Measurements from ENCODE around the gene NXPH4.

NXPH4 gene

DNA sequence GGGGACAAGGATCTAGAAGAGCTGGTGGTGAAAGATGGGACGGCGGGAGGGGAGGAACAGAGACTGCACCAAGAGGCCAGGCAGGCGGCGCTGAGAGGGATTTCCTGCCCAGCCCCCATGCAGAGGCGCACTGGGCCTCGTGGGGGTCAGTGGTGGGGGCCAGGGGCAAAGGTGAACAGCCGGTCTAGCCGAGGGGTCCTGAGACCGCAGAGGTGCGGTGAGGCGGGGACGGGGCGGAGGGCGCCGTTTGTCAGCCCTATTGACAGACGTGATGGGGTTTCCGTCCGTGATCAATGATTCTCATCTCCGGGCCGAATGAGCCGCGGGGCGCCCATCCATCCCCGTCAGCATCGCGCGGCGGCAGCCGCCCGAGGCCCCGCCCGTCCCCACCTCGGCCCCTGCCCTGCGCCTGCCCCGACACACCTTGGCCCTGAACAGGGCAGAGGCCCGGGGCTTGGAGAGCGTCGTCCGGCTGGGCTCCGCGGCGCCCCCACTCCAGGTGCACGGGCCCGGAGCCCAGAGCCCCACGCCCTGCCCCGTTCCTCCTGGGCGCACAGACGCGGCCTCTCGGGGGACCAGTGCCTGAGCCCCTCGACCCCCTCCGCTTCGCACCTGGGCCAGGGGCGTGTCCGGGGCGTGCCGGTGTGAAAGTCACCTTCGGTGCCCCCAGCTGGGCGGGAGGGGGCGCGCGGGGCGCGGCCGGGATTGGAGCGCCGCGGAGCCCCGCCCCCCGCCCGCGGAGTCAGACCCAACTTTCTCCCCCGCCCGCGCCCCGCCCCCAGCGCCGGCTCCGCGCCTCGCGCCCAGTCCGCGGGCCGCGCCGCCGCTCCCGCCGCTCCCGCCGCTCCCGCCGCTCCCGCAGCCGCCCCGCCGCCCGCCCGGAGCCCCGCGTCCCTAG lies at the start of gene NXPH4:
TSS of gene NXPH4 (plus strand) at position 781 of the 898 bp plus-strand sequence. CDS start 176 bp downstream, outside the sequence.
- no peak within 1 kb of the TSS for H3K27ac ChIP-seq
- DNase-seq (ENCODE audit: low read depth, low spot score): no peak

DNA sequence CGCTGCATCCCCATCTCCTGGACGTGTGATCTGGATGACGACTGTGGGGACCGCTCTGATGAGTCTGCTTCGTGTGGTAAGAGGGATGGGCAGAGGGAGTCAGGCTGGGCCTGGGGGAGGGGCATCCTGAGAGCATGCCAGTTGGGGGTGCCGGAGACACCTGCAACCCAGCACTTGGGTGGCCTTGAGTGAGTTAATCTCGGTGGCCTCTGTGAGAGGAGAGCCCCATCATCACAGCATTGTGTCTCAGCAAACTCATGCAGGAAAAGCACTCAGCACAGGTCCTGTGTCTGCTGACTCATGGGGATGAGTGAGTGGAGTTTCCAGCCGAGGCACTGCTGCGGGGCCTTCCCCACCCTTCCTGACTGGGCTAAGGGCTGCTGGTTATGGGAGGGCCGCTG lies 49.6 kb upstream of the NXPH4 start:
- peak; percentile 85 for DNase-seq (ENCODE audit: low read depth, low spot score)
- H3K27ac ChIP-seq: peak overlapping the region; percentile 51

DNA sequence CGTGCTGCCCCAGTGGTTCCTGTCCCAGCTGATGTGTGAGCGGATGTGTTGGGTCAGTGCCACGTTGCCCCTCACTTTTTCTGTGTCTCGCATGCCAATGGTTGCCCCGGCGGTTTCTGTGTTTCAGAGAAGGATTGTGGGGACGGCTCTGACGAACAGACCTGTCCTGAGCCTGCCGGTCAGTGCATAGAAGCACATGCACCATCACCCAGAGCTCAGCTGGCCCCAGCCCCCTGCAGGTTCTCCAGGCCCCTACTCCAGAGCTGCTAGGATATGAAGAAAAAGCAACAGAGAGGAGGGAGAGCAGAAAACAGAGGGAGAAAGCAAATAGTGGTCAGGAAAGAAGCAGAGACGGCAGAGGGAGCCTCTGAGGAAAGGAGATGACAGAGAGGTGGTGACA lies 48.5 kb upstream of the NXPH4 start:
- no peak for DNase-seq (ENCODE audit: low read depth, low spot score)
- no peak overlapping the region for H3K27ac ChIP-seq

DNA sequence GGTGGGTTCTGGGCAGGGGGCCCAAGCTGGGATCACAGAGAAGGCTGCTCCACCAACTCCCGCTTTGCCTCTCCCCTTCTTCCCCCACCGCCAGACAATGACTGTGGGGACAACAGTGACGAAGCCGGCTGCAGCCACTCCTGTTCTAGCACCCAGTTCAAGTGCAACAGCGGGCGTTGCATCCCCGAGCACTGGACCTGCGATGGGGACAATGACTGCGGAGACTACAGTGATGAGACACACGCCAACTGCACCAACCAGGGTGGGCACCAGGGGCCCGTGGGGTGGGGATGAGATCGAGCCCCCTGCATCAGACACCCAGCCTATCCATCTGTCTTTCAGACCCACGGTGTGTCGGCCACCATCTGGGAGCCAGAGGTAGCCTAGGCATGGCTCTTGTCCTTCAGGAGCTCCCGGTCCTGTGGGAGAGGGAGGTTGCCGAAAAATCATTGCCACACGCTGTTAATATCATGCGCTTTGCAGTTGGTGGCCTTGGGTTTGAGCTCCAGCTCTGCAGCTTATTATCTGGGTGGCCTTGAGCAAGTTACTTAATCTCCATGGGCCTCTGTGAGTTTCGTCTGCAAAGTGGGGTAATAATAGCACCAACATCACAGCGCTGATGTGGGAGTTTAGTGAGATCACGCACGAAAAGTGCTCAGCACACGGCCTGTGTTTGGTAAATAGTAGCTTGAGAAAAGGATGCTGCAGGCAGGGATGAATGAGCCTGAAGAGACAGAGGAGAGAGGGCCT lies 47.4 kb upstream of the NXPH4 start:
- no peak for DNase-seq (ENCODE audit: low read depth, low spot score)
- H3K27ac ChIP-seq: no peak overlapping the region

DNA sequence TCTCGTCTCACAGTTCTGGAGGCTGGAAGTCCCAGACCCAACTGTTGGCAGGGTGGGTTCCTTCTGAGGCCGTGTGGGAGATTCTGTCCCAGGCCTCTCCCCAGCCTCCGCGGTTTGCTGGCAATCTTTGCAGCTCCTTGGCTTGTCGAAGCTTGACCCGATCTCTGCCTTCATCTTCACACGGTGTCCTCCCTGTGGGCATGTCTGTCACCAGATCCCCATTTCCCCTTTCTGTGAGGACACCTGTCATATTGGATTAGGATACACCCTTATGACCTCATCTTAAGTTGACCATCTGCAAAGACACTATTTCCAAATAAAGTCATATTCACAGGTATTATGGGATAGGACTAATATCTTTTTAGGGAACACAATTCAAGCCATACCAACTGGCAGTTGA lies 46.6 kb upstream of the NXPH4 start:
- no peak for DNase-seq (ENCODE audit: low read depth, low spot score)
- no peak overlapping the region for H3K27ac ChIP-seq

DNA sequence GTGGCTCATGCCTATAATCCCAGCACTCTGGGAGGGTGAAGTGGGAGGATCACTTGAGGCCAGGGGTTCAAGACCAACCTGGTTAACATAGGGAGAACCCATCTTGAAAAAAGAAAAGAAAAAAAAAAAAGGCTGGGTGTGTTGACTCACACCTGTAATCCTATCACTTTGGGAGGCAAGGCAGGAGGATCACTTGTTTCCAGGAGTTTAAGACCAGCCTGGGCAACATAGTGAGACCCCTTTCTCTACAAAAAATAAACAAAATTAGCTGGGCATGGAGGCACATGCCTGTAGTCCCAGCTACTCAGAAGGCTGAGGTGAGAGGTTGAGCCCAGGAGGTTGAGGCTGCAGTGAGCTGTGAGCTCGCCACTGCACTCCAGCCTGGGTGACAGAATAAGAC lies 46.2 kb upstream of the NXPH4 start:
- no peak overlapping the region for H3K27ac ChIP-seq
- no peak for DNase-seq (ENCODE audit: low read depth, low spot score)

DNA sequence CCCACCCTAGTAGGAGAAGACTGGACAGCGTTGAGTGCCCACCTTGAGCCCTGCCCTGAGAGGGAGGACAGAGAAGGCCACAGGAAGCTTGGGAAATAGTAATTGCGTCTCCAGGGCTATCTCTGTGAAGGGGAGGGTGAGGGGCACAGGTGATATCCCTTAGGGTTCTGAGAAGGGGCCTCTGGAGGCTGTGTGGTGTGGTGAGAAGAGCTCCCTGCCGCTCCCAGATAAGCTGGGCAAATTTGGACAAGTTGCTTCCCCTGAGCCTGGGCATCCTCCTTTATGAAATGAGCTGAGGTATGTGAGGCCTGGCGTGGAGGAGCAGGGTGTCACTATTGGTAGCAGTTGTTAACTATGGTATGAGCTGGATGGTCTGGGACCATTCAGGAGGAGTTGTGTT lies 45.7 kb upstream of the NXPH4 start:
- no peak for DNase-seq (ENCODE audit: low read depth, low spot score)
- no peak overlapping the region for H3K27ac ChIP-seq

DNA sequence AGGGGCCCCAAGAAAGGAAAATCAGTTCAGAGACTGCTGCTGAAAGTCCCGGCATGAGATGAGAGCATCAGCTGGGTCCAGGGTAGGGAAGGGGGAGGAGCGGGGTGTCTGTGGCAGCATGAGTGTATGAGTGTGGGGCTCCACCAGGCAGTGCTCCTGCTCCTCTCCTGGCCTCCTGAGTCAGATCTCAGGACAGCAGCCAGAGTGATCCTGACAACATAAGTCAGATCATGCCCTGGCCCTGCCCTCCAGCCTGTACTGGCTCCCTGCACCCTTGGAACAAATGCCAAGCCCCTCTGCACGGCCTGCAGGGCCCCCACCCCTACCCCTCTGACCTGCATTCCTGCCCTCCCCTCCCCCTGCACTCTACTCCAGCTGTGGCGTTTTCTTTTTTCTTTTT lies 44.9 kb upstream of the NXPH4 start:
- no peak for DNase-seq (ENCODE audit: low read depth, low spot score)
- H3K27ac ChIP-seq: no peak overlapping the region

DNA sequence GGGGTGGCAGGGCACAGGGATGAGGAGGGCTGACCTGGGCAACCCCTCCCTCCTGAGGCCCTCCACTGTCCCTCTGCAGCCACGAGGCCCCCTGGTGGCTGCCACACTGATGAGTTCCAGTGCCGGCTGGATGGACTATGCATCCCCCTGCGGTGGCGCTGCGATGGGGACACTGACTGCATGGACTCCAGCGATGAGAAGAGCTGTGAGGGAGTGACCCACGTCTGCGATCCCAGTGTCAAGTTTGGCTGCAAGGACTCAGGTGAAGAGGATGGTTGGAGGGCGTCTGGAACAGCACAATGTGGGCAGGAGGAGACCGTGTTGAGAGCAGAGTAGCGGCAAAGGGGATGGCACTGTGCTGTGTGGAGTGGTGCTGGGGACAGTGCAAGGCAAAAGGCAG lies 43.5 kb upstream of the NXPH4 start:
- H3K27ac ChIP-seq: no peak overlapping the region
- no peak for DNase-seq (ENCODE audit: low read depth, low spot score)

DNA sequence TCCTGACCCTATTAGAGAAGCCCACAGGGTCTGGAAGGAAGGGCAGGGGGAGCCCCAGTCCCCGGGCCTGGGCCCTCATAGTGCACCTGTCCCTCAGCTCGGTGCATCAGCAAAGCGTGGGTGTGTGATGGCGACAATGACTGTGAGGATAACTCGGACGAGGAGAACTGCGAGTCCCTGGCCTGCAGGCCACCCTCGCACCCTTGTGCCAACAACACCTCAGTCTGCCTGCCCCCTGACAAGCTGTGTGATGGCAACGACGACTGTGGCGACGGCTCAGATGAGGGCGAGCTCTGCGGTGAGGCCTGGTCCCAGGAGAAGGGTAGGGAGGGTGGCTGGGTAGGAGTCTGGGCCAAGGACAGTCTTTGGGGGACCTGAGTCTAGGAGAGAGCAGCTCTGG lies 42.9 kb upstream of the NXPH4 start:
- no peak for DNase-seq (ENCODE audit: low read depth, low spot score)
- H3K27ac ChIP-seq: no peak overlapping the region

DNA sequence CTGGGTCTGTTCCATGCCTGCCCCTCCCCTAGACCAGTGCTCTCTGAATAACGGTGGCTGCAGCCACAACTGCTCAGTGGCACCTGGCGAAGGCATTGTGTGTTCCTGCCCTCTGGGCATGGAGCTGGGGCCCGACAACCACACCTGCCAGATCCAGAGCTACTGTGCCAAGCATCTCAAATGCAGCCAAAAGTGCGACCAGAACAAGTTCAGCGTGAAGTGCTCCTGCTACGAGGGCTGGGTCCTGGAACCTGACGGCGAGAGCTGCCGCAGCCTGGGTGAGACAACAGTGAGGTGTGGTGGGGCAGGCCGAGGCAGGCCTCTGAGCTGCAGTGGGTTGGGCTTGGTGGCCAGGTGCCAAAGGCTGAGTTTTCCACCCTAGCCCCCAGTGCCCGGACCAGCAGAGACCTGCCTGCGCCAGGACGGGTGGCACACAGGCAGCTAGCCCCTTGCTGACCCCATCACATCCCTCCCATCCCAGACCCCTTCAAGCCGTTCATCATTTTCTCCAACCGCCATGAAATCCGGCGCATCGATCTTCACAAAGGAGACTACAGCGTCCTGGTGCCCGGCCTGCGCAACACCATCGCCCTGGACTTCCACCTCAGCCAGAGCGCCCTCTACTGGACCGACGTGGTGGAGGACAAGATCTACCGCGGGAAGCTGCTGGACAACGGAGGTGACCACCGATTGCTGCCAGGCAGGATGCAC lies 41.0 kb upstream of the NXPH4 start:
- peak overlapping the region; percentile 73 for H3K27ac ChIP-seq
- peak; percentile 95 for DNase-seq (ENCODE audit: low read depth, low spot score)

DNA sequence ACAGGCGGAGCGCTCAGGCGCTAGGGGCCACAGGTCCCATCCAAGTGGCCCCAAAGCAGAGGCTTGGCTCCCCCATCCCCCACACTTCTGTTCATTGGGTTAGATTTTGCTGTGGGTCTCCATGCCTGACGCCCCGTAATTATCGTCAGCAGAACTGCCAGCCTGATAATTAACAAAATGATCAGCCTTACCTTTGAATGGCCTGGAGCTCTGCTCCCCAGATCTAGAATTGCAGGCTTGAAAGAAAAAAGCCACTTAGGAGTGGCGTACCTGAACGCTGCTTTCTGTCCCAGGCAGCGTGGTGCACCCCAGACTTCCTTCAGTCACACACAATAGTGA lies 40.5 kb upstream of the NXPH4 start:
- DNase-seq (ENCODE audit: low read depth, low spot score): no peak
- H3K27ac ChIP-seq: peak overlapping the region; percentile 73

DNA sequence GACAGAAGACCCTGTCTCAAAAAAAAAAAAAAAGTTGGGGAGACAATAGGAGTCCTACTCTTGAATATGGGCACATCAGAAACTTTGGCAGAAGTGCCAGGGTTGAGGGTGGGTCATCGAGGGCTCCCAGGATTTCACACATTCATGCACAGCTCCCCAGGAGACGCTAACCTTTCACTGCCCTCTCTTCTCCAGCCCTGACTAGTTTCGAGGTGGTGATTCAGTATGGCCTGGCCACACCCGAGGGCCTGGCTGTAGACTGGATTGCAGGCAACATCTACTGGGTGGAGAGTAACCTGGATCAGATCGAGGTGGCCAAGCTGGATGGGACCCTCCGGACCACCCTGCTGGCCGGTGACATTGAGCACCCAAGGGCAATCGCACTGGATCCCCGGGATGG lies 39.7 kb upstream of the NXPH4 start:
- H3K27ac ChIP-seq: peak overlapping the region; percentile 73
- DNase-seq (ENCODE audit: low read depth, low spot score): no peak

DNA sequence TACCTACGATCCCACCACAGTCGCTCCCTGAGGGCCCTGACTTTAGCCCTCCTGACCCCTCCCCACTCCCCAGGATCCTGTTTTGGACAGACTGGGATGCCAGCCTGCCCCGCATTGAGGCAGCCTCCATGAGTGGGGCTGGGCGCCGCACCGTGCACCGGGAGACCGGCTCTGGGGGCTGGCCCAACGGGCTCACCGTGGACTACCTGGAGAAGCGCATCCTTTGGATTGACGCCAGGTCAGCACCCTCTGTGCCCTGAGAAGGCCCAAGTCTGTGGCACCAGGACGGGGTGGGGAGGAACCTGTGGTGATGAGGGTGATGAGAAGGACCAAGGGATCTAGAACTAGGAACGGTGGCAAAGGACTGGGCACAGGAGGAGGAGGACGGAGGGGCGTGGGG lies 39.2 kb upstream of the NXPH4 start:
- DNase-seq (ENCODE audit: low read depth, low spot score): no peak

DNA sequence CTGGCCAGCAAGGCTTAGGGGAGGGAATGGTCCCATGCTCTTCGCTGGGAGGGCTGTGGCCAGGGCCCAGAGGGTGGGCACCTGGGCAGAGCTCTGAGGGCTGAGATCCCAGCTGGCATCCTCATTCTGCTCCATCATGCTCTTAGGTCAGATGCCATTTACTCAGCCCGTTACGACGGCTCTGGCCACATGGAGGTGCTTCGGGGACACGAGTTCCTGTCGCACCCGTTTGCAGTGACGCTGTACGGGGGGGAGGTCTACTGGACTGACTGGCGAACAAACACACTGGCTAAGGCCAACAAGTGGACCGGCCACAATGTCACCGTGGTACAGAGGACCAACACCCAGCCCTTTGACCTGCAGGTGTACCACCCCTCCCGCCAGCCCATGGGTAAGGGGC lies 38.4 kb upstream of the NXPH4 start:
- DNase-seq (ENCODE audit: low read depth, low spot score): no peak
- H3K27ac ChIP-seq: no peak overlapping the region

More for the DNA sequence above, 39.2 kb upstream of the NXPH4 start:
- no peak overlapping the region for H3K27ac ChIP-seq

DNA sequence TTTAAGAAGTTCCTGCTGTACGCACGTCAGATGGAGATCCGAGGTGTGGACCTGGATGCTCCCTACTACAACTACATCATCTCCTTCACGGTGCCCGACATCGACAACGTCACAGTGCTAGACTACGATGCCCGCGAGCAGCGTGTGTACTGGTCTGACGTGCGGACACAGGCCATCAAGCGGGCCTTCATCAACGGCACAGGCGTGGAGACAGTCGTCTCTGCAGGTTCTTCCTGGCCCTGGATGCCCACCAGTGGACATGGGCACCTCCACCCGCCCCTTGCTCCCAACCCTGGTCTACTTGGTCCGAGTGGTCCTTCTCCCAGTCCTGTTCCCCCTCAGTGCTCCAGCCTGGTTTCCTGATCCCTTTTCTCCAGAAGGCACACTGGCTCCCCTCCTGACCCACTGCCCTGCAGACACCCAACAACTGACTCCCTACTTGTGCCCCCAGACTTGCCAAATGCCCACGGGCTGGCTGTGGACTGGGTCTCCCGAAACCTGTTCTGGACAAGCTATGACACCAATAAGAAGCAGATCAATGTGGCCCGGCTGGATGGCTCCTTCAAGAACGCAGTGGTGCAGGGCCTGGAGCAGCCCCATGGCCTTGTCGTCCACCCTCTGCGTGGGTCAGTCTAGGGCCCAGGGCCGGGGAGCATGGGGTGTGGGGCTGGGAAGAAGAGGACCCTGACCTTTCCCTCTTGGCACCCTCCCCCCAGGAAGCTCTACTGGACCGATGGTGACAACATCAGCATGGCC lies 37.1 kb upstream of the NXPH4 start:
- H3K27ac ChIP-seq: no peak overlapping the region
- no peak for DNase-seq (ENCODE audit: low read depth, low spot score)

DNA sequence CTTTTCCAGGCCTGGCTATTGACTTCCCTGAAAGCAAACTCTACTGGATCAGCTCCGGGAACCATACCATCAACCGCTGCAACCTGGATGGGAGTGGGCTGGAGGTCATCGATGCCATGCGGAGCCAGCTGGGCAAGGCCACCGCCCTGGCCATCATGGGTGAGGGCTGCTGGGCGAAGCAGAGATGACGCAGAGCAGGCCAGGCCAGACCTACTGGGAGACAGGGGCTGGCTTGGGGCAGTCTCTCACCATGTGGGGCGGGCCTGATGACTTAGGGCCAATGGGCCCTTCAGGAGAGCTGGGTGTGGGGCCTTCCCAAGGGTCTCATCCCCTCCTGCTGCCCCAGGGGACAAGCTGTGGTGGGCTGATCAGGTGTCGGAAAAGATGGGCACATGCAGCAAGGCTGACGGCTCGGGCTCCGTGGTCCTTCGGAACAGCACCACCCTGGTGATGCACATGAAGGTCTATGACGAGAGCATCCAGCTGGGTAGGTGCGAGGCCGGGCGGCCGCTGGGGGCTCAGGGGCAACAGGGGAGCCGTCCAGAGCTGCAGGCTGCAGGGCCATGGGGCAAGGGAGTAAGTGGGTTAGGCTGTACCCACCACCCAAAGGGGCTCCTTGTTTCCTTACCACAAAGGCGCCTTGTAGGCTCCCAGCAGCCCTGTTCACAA lies 36.1 kb upstream of the NXPH4 start:
- DNase-seq (ENCODE audit: low read depth, low spot score): no peak
- no peak overlapping the region for H3K27ac ChIP-seq

DNA sequence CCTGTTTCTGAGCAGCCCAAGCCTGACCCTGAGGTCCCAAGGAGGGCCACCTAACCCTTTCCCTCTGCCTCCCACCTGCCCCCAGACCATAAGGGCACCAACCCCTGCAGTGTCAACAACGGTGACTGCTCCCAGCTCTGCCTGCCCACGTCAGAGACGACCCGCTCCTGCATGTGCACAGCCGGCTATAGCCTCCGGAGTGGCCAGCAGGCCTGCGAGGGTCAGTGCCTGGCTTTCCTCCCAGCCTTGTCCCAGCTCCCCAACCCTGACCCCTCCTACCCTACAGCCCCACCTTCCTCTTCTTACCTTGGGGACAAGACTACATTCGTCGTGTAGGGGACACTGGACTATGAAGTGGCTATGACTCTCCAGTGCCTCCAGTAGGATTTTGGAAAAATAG lies 35.5 kb upstream of the NXPH4 start:
- DNase-seq (ENCODE audit: low read depth, low spot score): no peak
- H3K27ac ChIP-seq: no peak overlapping the region

DNA sequence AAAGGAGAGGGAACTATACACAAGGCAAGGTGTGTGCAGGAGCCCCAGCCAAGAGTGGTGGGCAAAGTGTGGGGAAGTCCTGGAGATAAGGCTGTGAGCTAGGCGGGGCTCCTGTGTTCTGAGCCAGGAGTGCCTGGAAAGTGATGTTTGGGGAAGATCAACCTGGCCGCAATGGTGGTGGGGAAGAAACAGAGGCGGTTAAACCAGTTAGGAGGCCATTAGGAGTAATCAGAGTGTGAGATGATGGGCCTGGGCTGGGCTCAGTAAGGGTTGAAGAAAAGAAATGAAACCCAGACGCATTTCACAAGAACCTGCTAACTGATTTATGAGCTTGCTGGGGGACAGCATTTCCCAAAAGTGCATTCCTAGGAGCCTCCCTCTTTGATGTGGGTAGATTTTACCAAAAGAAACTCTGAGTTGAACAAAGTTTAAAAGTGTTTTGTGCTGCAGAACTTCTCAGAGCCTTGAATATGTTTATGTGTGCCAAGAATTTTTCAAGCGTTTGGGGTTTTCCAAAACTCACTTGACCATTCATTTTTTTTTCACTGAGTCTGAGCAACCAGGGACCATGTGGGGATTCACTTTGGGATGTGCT lies 34.9 kb upstream of the NXPH4 start:
- no peak for DNase-seq (ENCODE audit: low read depth, low spot score)

More for the DNA sequence above, 34.9 kb upstream of the NXPH4 start:
- no peak overlapping the region for H3K27ac ChIP-seq

Data from epithelial cell of prostate (primary cell).